DMS153 treated with DMSO at 0.1 percent for 48 hours (cell line): ENCODE data around the gene PRSS37.

Experiments
- DNase-seq: peaks from one replicate; lab custom pipeline; 2025; ENCODE audit not compliant: unreplicated experiment; lab: John Stamatoyannopoulos, UW

PRSS37 gene

DNA sequence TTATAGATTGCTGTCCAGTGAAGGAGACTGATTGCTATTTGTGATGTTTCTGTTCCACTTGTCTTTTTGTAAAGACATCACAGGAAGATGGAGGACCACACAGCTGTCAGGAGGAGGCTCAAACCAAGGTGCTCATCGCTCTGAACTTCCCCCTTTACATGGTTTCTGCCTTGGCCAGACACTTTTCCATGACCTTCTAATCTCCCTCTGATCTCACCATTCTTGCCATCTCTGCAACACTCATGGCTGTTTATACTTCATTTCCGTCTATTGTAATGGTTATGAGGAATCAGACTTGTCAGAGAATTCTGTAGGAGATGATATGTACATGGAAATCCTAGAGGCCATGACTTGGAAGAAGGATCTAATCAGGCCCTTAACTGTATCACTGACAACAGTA lies 53.0 kb downstream of the PRSS37 start:
- no peak for DNase-seq
